Islet of Langerhans (tissue), 1 donor: ENCODE results near the gene CSTF3.
"Not testable (repeated sequence)": the region's sequence is repeated elsewhere in the genome, so short reads cannot be mapped to it uniquely, and the experiment has no call there.

Experiments used
- FAIRE-seq: peaks from one replicate; lab custom pipeline; 2011; peaks lifted over from hg19 to GRCh38; lab: Jason Lieb, UNC

Gene CSTF3

GRCh38 chr11:33160136-33160535, 1.1 kb downstream of the CSTF3 start:
- FAIRE-seq, result no peak

GRCh38 chr11:33159378-33159867, 1.9 kb downstream of the CSTF3 start:
- FAIRE-seq, result not testable (repeated sequence)

- FAIRE-seq, result no peak
These were observed 2.5 kb downstream of the CSTF3 start for GRCh38 chr11:33158596-33159275.

- no peak for FAIRE-seq
These were observed 3.9 kb downstream of the CSTF3 start for GRCh38 chr11:33157103-33158027.

- no peak for FAIRE-seq
These were observed 9.9 kb downstream of the CSTF3 start for GRCh38 chr11:33151399-33151798.

- FAIRE-seq, result no peak
These were observed 13.7 kb downstream of the CSTF3 start for GRCh38 chr11:33147559-33147958.

- no peak for FAIRE-seq
These were observed 25.4 kb downstream of the CSTF3 start for GRCh38 chr11:33135768-33136443.

- FAIRE-seq, result no peak
These were observed 26.1 kb downstream of the CSTF3 start for GRCh38 chr11:33135216-33135615.

- FAIRE-seq, result no peak
These were observed 27.0 kb downstream of the CSTF3 start for GRCh38 chr11:33134276-33134675.

GRCh38 chr11:33133761-33134160, 27.5 kb downstream of the CSTF3 start:
- FAIRE-seq, result no peak

- peak; percentile 30 for FAIRE-seq
These were observed 28.8 kb downstream of the CSTF3 start for GRCh38 chr11:33132510-33132909.

GRCh38 chr11:33128739-33129138, 32.5 kb downstream of the CSTF3 start:
- FAIRE-seq, result no peak

GRCh38 chr11:33125611-33126010, 35.7 kb downstream of the CSTF3 start:
- FAIRE-seq, result no peak

GRCh38 chr11:33125025-33125424, 36.3 kb downstream of the CSTF3 start:
- FAIRE-seq, result no peak

- not testable (repeated sequence) for FAIRE-seq
These were observed 38.6 kb downstream of the CSTF3 start for GRCh38 chr11:33122696-33123095.

GRCh38 chr11:33116535-33116934, 44.7 kb downstream of the CSTF3 start:
- no peak for FAIRE-seq

GRCh38 chr11:33110083-33110482, 51.2 kb downstream of the CSTF3 start:
- FAIRE-seq, result no peak

GRCh38 chr11:33109294-33109895, 51.9 kb downstream of the CSTF3 start:
- no peak for FAIRE-seq

- FAIRE-seq, result no peak
These were observed 57.4 kb downstream of the CSTF3 start for GRCh38 chr11:33103836-33104235.

- FAIRE-seq, result no peak
These were observed 67.1 kb downstream of the CSTF3 start for GRCh38 chr11:33094157-33094556.

- FAIRE-seq, result peak; percentile 87
These were observed 71.5 kb downstream of the CSTF3 start for GRCh38 chr11:33089776-33090175.

- no peak for FAIRE-seq
These were observed 75.3 kb downstream of the CSTF3 start for GRCh38 chr11:33086017-33086416.
